DOHH2 (cell line): ENCODE data around the gene FAM53C.

ENCODE experiments used
- H3F3A ChIP-seq: fragments of 200-600 bp; sonication (generic), shearing (Covaris generic); 2 replicates; pipeline ENCODE4 v1.6.0; 2016; ENCODE audit warnings: antibody characterized with exemption, mild to moderate bottlenecking; ENCODE audit not compliant: control insufficient read depth, insufficient read depth
- H3K27ac ChIP-seq: fragments of 200-600 bp; sonication (generic); 2 replicates; pipeline ENCODE4 v1.5.1; 2014; ENCODE audit warnings: low read depth, mild to moderate bottlenecking, low read length, moderate library complexity
- H3K27me3 ChIP-seq: fragments of 200-600 bp; sonication (generic); 2 replicates; pipeline ENCODE4 v1.6.1; 2014; ENCODE audit warnings: mild to moderate bottlenecking, low read length, mixed read lengths; ENCODE audit not compliant: control insufficient read depth
- H3K36me3 ChIP-seq: fragments of 200-600 bp; sonication (generic); 2 replicates; pipeline ENCODE4 v1.6.1; 2014; ENCODE audit warnings: mild to moderate bottlenecking, low read length, moderate library complexity, mixed read lengths; ENCODE audit not compliant: control insufficient read depth
- H3K4me1 ChIP-seq: fragments of 200-600 bp; sonication (generic); 2 replicates; pipeline ENCODE4 v1.6.1; 2014; ENCODE audit warnings: mild to moderate bottlenecking, low read length, mixed read lengths; ENCODE audit not compliant: control insufficient read depth
- H3K4me2 ChIP-seq: fragments of 200-600 bp; sonication (generic); 2 replicates; pipeline ENCODE4 v1.6.0; 2014; ENCODE audit warnings: mild to moderate bottlenecking, low read length, moderate library complexity
- H3K4me3 ChIP-seq: fragments of 200-600 bp; sonication (generic); 2 replicates; pipeline ENCODE4 v1.5.1; 2014; ENCODE audit warnings: mild to moderate bottlenecking, low read length, mixed read lengths
- H3K79me2 ChIP-seq: fragments of 200-600 bp; sonication (generic); 2 replicates; pipeline ENCODE4 v1.6.1; 2014; ENCODE audit warnings: mild to moderate bottlenecking, low read length, mixed read lengths; ENCODE audit not compliant: control insufficient read depth
- H3K9me2 ChIP-seq: fragments of 200-600 bp; sonication (generic); replicated peaks from 2 replicates; pipeline ENCODE4 v1.6.1; 2014; ENCODE audit warnings: mild to moderate bottlenecking, low read length, mixed read lengths; ENCODE audit not compliant: control insufficient read depth
- H3K9me3 ChIP-seq: fragments of 200-600 bp; sonication (generic); 2 replicates; pipeline ENCODE4 v1.6.1; 2014; ENCODE audit warnings: antibody characterized with exemption, low read length, mixed read lengths; ENCODE audit not compliant: control insufficient read depth, insufficient read depth
- H4K20me1 ChIP-seq: fragments of 200-600 bp; sonication (generic); 2 replicates; pipeline ENCODE4 v1.6.0; 2014; ENCODE audit warnings: low read depth, mild to moderate bottlenecking, antibody characterized with exemption, low read length, moderate library complexity; ENCODE audit not compliant: control insufficient read depth, insufficient read depth
- EZH2phosphoT487 ChIP-seq: fragments of 200-600 bp; sonication (generic); IDR thresholded peaks from 2 replicates; pipeline ENCODE4 v1.6.1; 2017; ENCODE audit warnings: borderline replicate concordance, mild to moderate bottlenecking, antibody characterized with exemption, low read length, moderate library complexity, mixed read lengths
- TF ChIP-seq, protein P1 (sequence below): fragments of 200-600 bp; sonication (generic); IDR thresholded peaks from one replicate; pipeline ENCODE4 v1.5.1; 2014; ENCODE audit warnings: antibody characterized with exemption, mild to moderate bottlenecking, low read depth, low read length; ENCODE audit not compliant: poor library complexity, severe bottlenecking

Gene FAM53C

DNA sequence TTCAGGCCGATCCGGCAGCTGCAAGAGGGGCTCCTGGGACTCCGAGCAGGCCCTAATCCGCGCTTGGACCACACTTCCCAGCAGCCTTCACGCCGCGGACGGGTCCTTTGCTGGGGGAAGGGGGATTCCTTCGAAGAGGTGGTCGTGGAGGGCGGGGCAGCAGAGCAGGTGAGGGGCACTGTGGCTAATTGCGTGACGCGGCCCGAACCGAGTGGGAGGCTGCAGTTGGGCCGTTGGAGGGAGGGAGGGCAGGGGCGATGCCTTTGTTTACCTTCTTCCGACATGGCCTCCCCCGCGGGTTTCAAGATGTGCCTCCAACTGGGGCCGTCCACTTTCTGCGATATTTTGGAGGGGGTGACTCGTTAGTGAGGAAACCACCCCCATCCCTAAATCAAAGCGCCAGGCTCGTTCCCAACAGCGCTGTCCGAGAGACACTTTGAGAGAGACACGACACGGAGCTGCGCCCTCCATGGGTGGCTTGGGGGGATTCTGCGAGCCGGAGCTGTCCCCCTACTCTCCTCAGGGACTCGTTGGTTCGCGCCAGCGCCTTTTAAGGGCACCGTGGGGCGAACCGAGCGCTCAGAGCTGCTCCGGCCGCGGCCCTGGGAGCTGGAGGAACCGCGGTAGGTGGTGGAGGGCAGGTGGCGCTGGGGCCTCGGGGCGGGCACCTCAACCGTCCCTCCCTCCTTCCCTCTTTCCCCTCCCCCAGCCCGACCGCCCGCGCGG is at the start of gene FAM53C:
FAM53C (plus strand) TSS at position 582 of the 726 bp plus-strand sequence. CDS start 3,070 bp downstream, outside the sequence.
- Histone ChIP-seq H3K9me2 (no peaks in the 10 kb centered on the region), H3K9me3 (no peaks in the 10 kb centered on the region), H3K36me3 (peaks cover 29% of the 10 kb centered on the region), H3K4me3 (peak within 1 kb of the TSS; percentile 99), H4K20me1 (no peaks in the 10 kb centered on the region; the same call in 1 of the 2 replicates), H3K4me1 (peaks cover 27% of the 10 kb centered on the region), H3K27ac (peak within 1 kb of the TSS; percentile 56), H3K27me3 (no peaks in the 10 kb centered on the region), H3F3A (no peaks in the 10 kb centered on the region), H3K4me2 (peak within 1 kb of the TSS; percentile 70), H3K79me2 (peaks cover 38% of the 10 kb centered on the region)
- no peak for TF ChIP-seq EZH2phosphoT487
- TF ChIP-seq, protein P1, sequence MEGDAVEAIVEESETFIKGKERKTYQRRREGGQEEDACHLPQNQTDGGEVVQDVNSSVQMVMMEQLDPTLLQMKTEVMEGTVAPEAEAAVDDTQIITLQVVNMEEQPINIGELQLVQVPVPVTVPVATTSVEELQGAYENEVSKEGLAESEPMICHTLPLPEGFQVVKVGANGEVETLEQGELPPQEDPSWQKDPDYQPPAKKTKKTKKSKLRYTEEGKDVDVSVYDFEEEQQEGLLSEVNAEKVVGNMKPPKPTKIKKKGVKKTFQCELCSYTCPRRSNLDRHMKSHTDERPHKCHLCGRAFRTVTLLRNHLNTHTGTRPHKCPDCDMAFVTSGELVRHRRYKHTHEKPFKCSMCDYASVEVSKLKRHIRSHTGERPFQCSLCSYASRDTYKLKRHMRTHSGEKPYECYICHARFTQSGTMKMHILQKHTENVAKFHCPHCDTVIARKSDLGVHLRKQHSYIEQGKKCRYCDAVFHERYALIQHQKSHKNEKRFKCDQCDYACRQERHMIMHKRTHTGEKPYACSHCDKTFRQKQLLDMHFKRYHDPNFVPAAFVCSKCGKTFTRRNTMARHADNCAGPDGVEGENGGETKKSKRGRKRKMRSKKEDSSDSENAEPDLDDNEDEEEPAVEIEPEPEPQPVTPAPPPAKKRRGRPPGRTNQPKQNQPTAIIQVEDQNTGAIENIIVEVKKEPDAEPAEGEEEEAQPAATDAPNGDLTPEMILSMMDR = peak; percentile 14

DNA sequence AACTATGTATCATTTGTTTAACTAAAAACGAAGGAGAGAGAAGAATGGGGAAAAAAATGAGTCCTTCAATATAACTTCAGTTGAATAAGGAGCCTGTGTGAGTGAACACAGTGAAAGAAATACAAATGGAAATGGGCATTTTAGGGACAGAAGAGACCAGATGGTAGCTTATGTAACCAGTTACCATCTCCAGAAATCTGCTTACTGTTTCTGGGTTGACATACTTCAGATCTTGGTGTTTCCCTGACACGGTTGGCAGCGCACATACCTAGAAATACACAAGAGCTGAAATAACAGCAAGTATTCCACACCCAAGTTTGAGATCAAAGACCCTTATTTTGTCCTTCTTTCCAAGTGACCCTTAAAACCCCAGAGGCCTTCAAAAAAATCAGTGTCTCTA is 48.8 kb upstream of the FAM53C start:
- Histone ChIP-seq H3K4me2 (no peak overlapping the region), H3K9me2 (no peaks in the 10 kb centered on the region), H3K9me3 (no peaks in the 10 kb centered on the region), H3F3A (no peaks in the 10 kb centered on the region), H3K27me3 (no peaks in the 10 kb centered on the region), H3K27ac (no peak overlapping the region), H3K4me3 (no peak overlapping the region), H3K36me3 (peaks cover 14% of the 10 kb centered on the region), H4K20me1 (no peaks in the 10 kb centered on the region), H3K79me2 (no peaks in the 10 kb centered on the region), H3K4me1 (no peaks in the 10 kb centered on the region)
- TF ChIP-seq EZH2phosphoT487 = no peak
- TF ChIP-seq, protein P1 = no peak

DNA sequence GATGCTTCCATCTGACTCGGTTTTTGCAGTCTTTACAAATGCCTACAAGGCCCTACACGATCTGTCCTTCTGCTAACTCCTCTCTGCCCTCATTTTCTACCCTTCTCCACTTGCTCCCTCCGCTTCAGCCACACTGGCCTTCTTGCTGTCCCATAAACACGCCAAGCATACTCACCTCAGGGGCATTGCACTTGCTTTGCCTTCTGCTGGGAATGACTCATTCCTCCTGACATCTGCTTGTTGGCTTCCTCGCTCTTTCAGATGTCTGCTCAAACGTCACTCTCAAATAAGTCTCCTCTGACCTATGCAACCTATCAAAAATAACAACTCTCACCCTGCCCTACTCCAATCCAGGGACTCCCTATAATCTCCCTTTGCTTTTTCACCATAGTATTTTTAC is 34.7 kb upstream of the FAM53C start:
- Histone ChIP-seq H3K4me2 (no peak overlapping the region), H3F3A (no peaks in the 10 kb centered on the region), H4K20me1 (no peaks in the 10 kb centered on the region), H3K36me3 (peaks cover 3% of the 10 kb centered on the region; the same call in 1 of the 2 replicates), H3K79me2 (no peaks in the 10 kb centered on the region), H3K27me3 (no peaks in the 10 kb centered on the region), H3K9me3 (no peaks in the 10 kb centered on the region), H3K27ac (no peak overlapping the region), H3K4me3 (no peak overlapping the region), H3K4me1 (no peaks in the 10 kb centered on the region), H3K9me2 (no peaks in the 10 kb centered on the region)
- TF ChIP-seq, protein P1 = no peak
- no peak for TF ChIP-seq EZH2phosphoT487
